B cell (primary cell): ENCODE results near the gene ZFPM1. TPM values are rescaled to one million over a fixed set of nuclear protein-coding genes. Genes with fewer than 3 reads are reported as not detected.

Experiments
- ATAC-seq: fragments of 200-7000 bp; cut with Tn5 transposase; one replicate; pipeline ENCODE4 v1.10.0; 2021; ENCODE audit warnings: low read depth, mild to moderate bottlenecking, moderate number of reproducible peaks, moderate library complexity
- CTCF ChIA-PET: fragments of 350-600 bp; sonication (Branson Sonifier 250); formaldehyde crosslinking; loops from one replicate; lab custom pipeline; 2021; ENCODE audit warnings: antibody characterized with exemption, inconsistent platforms; lab: Charles Lee
- POLR2A ChIA-PET: fragments of 350-600 bp; sonication (Branson Sonifier 250); formaldehyde crosslinking; loops from one replicate; lab custom pipeline; 2021; ENCODE audit warnings: antibody characterized with exemption; lab: Charles Lee
- DNase-seq: peaks from one replicate; pipeline ENCODE4 v3.0.0; 2013
- H2AFZ ChIP-seq: 2 replicates; pipeline ENCODE4 v1.6.1; 2012; ENCODE audit warnings: mild to moderate bottlenecking, low read depth, low read length; ENCODE audit not compliant: insufficient read depth, poor library complexity, severe bottlenecking
- H3K27ac ChIP-seq, 2 donors: 1 replicate in 1 of 2; 2 replicates in 1 of 2; pipeline ENCODE4 v1.5.1; 2012 to 2013; ENCODE audit warnings: low read length in 2 of 2, mild to moderate bottlenecking in 2 of 2, moderate library complexity in 1 of 2
- H3K27me3 ChIP-seq, 4 experiments: fragments of 200-600 bp in 1 of 4; sonication (generic) in 1 of 4; replicated peaks in 1 of 4; 1 replicate in 2 of 4; 2 replicates in 2 of 4; pipeline versions ENCODE4 v1.6.1 to v1.7.0; 2013 to 2016; ENCODE audit warnings: low read length in 3 of 4, mild to moderate bottlenecking in 2 of 4, mixed read lengths in 1 of 4, moderate library complexity in 1 of 4; ENCODE audit not compliant: insufficient read depth in 4 of 4, control insufficient read depth in 3 of 4; ENCODE audit errors: control extremely low read depth in 1 of 4
- H3K36me3 ChIP-seq, 2 experiments: replicated peaks in 1 of 2; 1 replicate in 1 of 2; 2 replicates in 1 of 2; pipeline versions ENCODE4 v1.6.1 to v1.7.1; 2013; ENCODE audit warnings: low read length in 1 of 2; ENCODE audit not compliant: insufficient read depth in 2 of 2, control insufficient read depth in 1 of 2; ENCODE audit errors: control extremely low read depth in 1 of 2, extremely low read depth in 1 of 2
- H3K4me1 ChIP-seq, 2 donors: fragments of 200-600 bp in 1 of 2; sonication (generic) in 1 of 2; 1 replicate in 1 of 2; 2 replicates in 1 of 2; pipeline versions ENCODE4 v1.5.1 to v1.6.1; 2013 to 2017; ENCODE audit warnings: low read length in 2 of 2; ENCODE audit not compliant: control insufficient read depth in 2 of 2, insufficient read depth in 2 of 2
- H3K4me2 ChIP-seq: replicated peaks from 2 replicates; pipeline ENCODE3; 2012; ENCODE audit warnings: mild to moderate bottlenecking, low read depth, low read length; ENCODE audit not compliant: poor library complexity, severe bottlenecking
- H3K4me3 ChIP-seq, 5 experiments: fragments of 200-600 bp in 1 of 5; sonication (generic) in 1 of 5; 1 replicate in 3 of 5; 2 replicates in 2 of 5; pipeline versions ENCODE4 v1.5.1 to v1.7.0; 2011 to 2016; ENCODE audit warnings: low read length in 4 of 5, mild to moderate bottlenecking in 4 of 5, low read depth in 2 of 5, control low read depth in 1 of 5, moderate library complexity in 1 of 5; ENCODE audit not compliant: insufficient read depth in 1 of 5; ENCODE audit errors: control extremely low read depth in 1 of 5, extremely low read depth in 1 of 5
- H3K79me2 ChIP-seq: fragments of 200-600 bp; sonication (generic); one replicate; pipeline ENCODE4 v1.6.0; 2016; ENCODE audit warnings: low read length; ENCODE audit not compliant: control insufficient read depth, insufficient read depth
- H3K9ac ChIP-seq: fragments of 200-600 bp; sonication (generic); 2 replicates; pipeline ENCODE4 v1.6.1; 2017; ENCODE audit warnings: mild to moderate bottlenecking, low read length, moderate library complexity
- H3K9me3 ChIP-seq, 3 donors: one replicate each; pipeline versions ENCODE4 v1.6.1 to v1.7.1; 2013; ENCODE audit warnings: low read length in 2 of 3; ENCODE audit not compliant: control insufficient read depth in 2 of 3, insufficient read depth in 1 of 3; ENCODE audit errors: control extremely low read depth in 1 of 3
- H4K20me1 ChIP-seq: 2 replicates; pipeline ENCODE4 v1.6.0; 2012; ENCODE audit warnings: mild to moderate bottlenecking, low read length; ENCODE audit not compliant: insufficient read depth, control insufficient read depth, poor library complexity, severe bottlenecking
- H3K27ac Mint-ChIP-seq: one replicate; pipeline ENCODE4 v1.8.0; 2021; ENCODE audit warnings: mixed read lengths
- H3K27me3 Mint-ChIP-seq: one replicate; pipeline ENCODE4 v1.8.0; 2021; ENCODE audit warnings: mixed read lengths
- H3K4me1 Mint-ChIP-seq: one replicate; pipeline ENCODE4 v1.8.0; 2021; ENCODE audit warnings: mixed read lengths
- H3K4me3 Mint-ChIP-seq: one replicate; pipeline ENCODE4 v1.8.0; 2021; ENCODE audit warnings: mixed read lengths
- H3K9me3 Mint-ChIP-seq: one replicate; pipeline ENCODE4 v1.8.0; 2022; ENCODE audit warnings: mixed read lengths; ENCODE audit not compliant: insufficient read depth
- CTCF ChIP-seq: fragments of 200-600 bp; IDR thresholded peaks from one replicate; pipeline ENCODE4 v1.8.0; 2022; ENCODE audit warnings: antibody characterized with exemption, mild to moderate bottlenecking
- EZH2 ChIP-seq: IDR thresholded peaks from 2 replicates; pipeline ENCODE4 v1.6.1; 2012; ENCODE audit warnings: borderline replicate concordance, low read depth, mild to moderate bottlenecking, moderate library complexity, low read length; ENCODE audit not compliant: insufficient read depth, poor library complexity, severe bottlenecking
- WGBS: methylation state at CpG from one replicate; pipeline ENCODE4 v1.1.5; 2013; ENCODE audit warnings: missing lambda C conversion rate; ENCODE audit not compliant: insufficient coverage; 5-methylcytosine and 5-hydroxymethylcytosine counted together
- intact Hi-C: fragments of 100-400 bp; cut with micrococcal nuclease; formaldehyde crosslinking; loops from one replicate; pipeline ENCODE4 v1.10.0; 2022
- polyA plus RNA-seq: library from polyadenylated mRNA; depleted of rRNA; stranded (reverse); fragments of >200 nt; gene quantifications from 2 replicates; pipeline ENCODE4 v1.2.3, GENCODE V29; 2012
- total RNA-seq, 2 donors: library from RNA; stranded (reverse); fragments of 120-200 nt in 1 of 2; gene quantifications; 1 replicate in 1 of 2; 2 replicates in 1 of 2; pipeline versions ENCODE4 v1.2.3 to v1.2.4, GENCODE V29; 2013 to 2022

ZFPM1 gene
- total and polyA plus RNA-seq, 2 donors (not counting 1 experiment from before 2014, with no cell fraction given): 4.3 to 34.6 TPM

GRCh38 chr16:88560714-88561484, 107.8 kb downstream of the ZFPM1 start:
- 78% methylated on average over 18 of the region's 22 CpGs for WGBS

More at GRCh38 chr16:88560714-88561484, 107.8 kb downstream of the ZFPM1 start:
- Histone ChIP-seq H3K4me3 (no peak overlapping the region), H2AFZ (no peak overlapping the region), H3K27me3 (peaks cover 0 to 20% (median 0%) of the 10 kb centered on the region in 4 experiments), H4K20me1 (no peaks in the 10 kb centered on the region), H3K36me3 (no peaks in the 10 kb centered on the region), H3K4me2 (no peak overlapping the region), H3K79me2 (no peaks in the 10 kb centered on the region), H3K4me1 (peaks cover 3 to 12% of the 10 kb centered on the region in 2 donors), H3K9me3 (peaks cover 0 to 14% (median 0%) of the 10 kb centered on the region in 3 donors), H3K27ac (no peak overlapping the region), H3K9ac (no peak overlapping the region)
- POLR2A ChIA-PET: interaction anchor here (1.5 kb wide), 1 partner anchor 9 kb away, joined by 3 read pairs; the partner anchor contains the start of gene ZC3H18
- ATAC-seq: no peak
- CTCF ChIA-PET: interaction anchor here (0.6 to 3.3 kb wide), 9 partner anchors 9 to 612 kb away, joined by 3 to 23 read pairs (median 3); partner anchors contain the start of gene ZC3H18
- H3K9me3 Mint-ChIP-seq: no peaks in the 10 kb centered on the region
- H3K4me3 Mint-ChIP-seq: no peak overlapping the region
- no peak overlapping the region for H3K27ac Mint-ChIP-seq
- H3K27me3 Mint-ChIP-seq: peaks cover 14% of the 10 kb centered on the region
- DNase-seq: no peak
- TF ChIP-seq CTCF (no peak), EZH2 (no peak)
- peaks cover 3% of the 10 kb centered on the region for H3K4me1 Mint-ChIP-seq
- intact Hi-C loops: no loop called here
